ENCODE measurements around the gene USP10.

DNA sequence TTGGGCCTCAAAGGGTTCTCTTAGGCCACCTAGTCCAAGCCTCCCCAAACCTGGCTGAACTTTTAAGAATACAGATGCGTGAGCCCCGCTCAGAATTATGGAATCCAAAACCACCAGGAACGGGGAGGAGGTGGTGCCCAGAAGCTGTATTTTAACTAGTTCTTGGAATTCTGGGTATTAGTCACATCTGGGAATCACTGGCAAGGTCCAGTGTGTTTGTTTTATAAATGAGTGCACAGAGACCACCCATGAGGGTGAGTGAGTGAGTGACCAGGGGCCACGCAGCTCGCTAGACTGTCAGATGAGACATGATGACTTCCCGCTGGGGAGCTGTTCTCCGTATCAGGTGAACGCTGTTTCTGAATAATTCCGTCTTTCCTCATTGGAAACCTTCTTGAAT lies 37.3 kb upstream of the USP10 start:
- TF ChIP-seq CTCF (IDR thresholded peaks at IDR 0.05; ENCODE audit: extremely low read depth in 1 of 2, insufficient read depth in 1 of 2, low read depth in 1 of 2, low read length in 2 of 2) (no peak), MAX (IDR thresholded peaks at IDR 0.05; ENCODE audit: insufficient read depth, insufficient read length) (no peak)

All from endothelial cell of umbilical vein (primary cell).